Kidney epithelial cell (primary cell): ENCODE results near the gene MPC1. TPM values are rescaled to one million over a fixed set of nuclear protein-coding genes. Genes with fewer than 3 reads are reported as not detected.

Experiments
- DNase-seq: peaks from one replicate; pipeline ENCODE4 v3.0.0-alpha.2; 2010; ENCODE audit warnings: low read depth
- H3K27me3 ChIP-seq: 2 replicates; pipeline ENCODE4 v1.6.0; 2011; ENCODE audit warnings: low read length; ENCODE audit not compliant: control insufficient read depth, insufficient read depth
- H3K36me3 ChIP-seq: 2 replicates; pipeline ENCODE4 v1.5.1; 2011; ENCODE audit warnings: low read length; ENCODE audit not compliant: control insufficient read depth, insufficient read depth
- H3K4me3 ChIP-seq: 2 replicates; pipeline ENCODE4 v1.5.1; 2011; ENCODE audit warnings: low read depth, mild to moderate bottlenecking, control low read depth, low read length
- CTCF ChIP-seq: IDR thresholded peaks from 2 replicates; pipeline ENCODE4 v1.5.1; 2011; ENCODE audit warnings: mild to moderate bottlenecking, moderate library complexity, low read length, control low read depth, inconsistent platforms; ENCODE audit not compliant: insufficient read depth, poor library complexity, severe bottlenecking
- total RNA-seq: library from RNA; depleted of rRNA; stranded (reverse); fragments of >200 nt; gene quantifications from 2 replicates; pipeline ENCODE4 v1.2.3, GENCODE V29; 2015

MPC1 gene
- total RNA-seq, 1 donor from 2014 or later = 20.3 TPM

GRCh38 chr6:166344240-166344639 is 38.5 kb downstream of the MPC1 start:
- DNase-seq = no peak

GRCh38 chr6:166343150-166343487 is 39.6 kb downstream of the MPC1 start:
- Histone ChIP-seq H3K36me3 (no peaks in the 10 kb centered on the region), H3K4me3 (peak overlapping the region; percentile 99), H3K27me3 (no peaks in the 10 kb centered on the region)
- no peak for TF ChIP-seq CTCF
- DNase-seq = no peak

More at GRCh38 chr6:166344240-166344639, 38.5 kb downstream of the MPC1 start:
- Histone ChIP-seq H3K36me3 (no peaks in the 10 kb centered on the region), H3K4me3 (no peak overlapping the region), H3K27me3 (no peaks in the 10 kb centered on the region)
- no peak for TF ChIP-seq CTCF

- Histone ChIP-seq H3K36me3 (no peaks in the 10 kb centered on the region), H3K27me3 (no peaks in the 10 kb centered on the region), H3K4me3 (peak within 1 kb of the TSS; percentile 99)
- DNase-seq = no peak
- TF ChIP-seq CTCF = no peak
These were observed 40.2 kb downstream of the MPC1 start, which contains the start of gene SFT2D1 for GRCh38 chr6:166342349-166343149. Gene SFT2D1, minus strand, starts transcription at chr6:166342545. Its CDS starts 64 bp downstream, at chr6:166342481.

- TF ChIP-seq CTCF = no peak
- Histone ChIP-seq H3K4me3 (peak overlapping the region; percentile 99), H3K36me3 (no peaks in the 10 kb centered on the region), H3K27me3 (no peaks in the 10 kb centered on the region)
- no peak for DNase-seq
These were observed 40.8 kb downstream of the MPC1 start for GRCh38 chr6:166341977-166342348.

- peak overlapping the region; percentile 99 for H3K4me3 ChIP-seq
- H3K27me3 ChIP-seq = no peaks in the 10 kb centered on the region
- no peak for TF ChIP-seq CTCF
- H3K36me3 ChIP-seq = no peaks in the 10 kb centered on the region
- no peak for DNase-seq
These were observed 41.3 kb downstream of the MPC1 start for GRCh38 chr6:166341464-166341863.

- Histone ChIP-seq H3K27me3 (no peaks in the 10 kb centered on the region), H3K36me3 (no peaks in the 10 kb centered on the region), H3K4me3 (no peak overlapping the region)
- no peak for DNase-seq
- no peak for TF ChIP-seq CTCF
These were observed 43.9 kb downstream of the MPC1 start for GRCh38 chr6:166338854-166339253.
